OCI-LY7 (cell line): ENCODE data around the gene C1QA.

Source experiments
- EZH2phosphoT487 ChIP-seq: fragments of 200-600 bp; sonication (generic); IDR thresholded peaks from 2 replicates; pipeline ENCODE4 v1.6.1; 2018; ENCODE audit warnings: low read depth, borderline replicate concordance, mild to moderate bottlenecking, mixed run types, antibody characterized with exemption, low read length, moderate library complexity, mixed read lengths
- TF ChIP-seq, protein P1 (sequence below): fragments of 200-600 bp; sonication (generic); conservative IDR thresholded peaks from 2 replicates; pipeline ENCODE4 v1.5.1; 2014; ENCODE audit warnings: mild to moderate bottlenecking, antibody characterized with exemption, low read length, moderate library complexity, mixed read lengths

DNA sequence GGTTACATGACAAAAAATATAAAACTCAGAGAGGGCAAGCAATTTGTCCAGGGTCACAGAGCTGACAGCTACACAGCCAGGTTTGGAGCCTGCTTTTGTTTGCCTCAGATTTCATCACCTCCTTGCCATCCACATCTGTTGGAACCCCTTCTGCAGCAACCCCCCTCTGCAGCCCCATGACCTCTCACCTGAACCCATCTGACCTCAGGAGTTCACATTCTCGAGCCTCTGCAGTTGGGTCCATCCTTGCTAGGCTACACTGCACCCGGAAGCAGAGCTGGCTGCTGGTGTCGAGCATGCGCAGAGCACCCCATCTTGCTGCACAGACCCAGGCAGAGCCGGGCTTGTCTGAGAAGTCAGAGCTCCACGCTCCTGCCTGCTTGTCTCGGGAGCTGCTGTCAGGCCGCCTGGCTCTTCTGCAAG is 26.6 kb downstream of the C1QA start:
- TF ChIP-seq, protein P1, sequence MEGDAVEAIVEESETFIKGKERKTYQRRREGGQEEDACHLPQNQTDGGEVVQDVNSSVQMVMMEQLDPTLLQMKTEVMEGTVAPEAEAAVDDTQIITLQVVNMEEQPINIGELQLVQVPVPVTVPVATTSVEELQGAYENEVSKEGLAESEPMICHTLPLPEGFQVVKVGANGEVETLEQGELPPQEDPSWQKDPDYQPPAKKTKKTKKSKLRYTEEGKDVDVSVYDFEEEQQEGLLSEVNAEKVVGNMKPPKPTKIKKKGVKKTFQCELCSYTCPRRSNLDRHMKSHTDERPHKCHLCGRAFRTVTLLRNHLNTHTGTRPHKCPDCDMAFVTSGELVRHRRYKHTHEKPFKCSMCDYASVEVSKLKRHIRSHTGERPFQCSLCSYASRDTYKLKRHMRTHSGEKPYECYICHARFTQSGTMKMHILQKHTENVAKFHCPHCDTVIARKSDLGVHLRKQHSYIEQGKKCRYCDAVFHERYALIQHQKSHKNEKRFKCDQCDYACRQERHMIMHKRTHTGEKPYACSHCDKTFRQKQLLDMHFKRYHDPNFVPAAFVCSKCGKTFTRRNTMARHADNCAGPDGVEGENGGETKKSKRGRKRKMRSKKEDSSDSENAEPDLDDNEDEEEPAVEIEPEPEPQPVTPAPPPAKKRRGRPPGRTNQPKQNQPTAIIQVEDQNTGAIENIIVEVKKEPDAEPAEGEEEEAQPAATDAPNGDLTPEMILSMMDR: no peak
- no peak for TF ChIP-seq EZH2phosphoT487
